Heart right ventricle (tissue), 16 donors: ENCODE data around the gene STOML1. TPM values are rescaled to one million over a fixed set of nuclear protein-coding genes. Genes with fewer than 3 reads are reported as not detected.
A peak's percentile ranks its signal among the peaks of the same experiment; 100 is the strongest.

ENCODE experiments used
- ATAC-seq, 8 donors: fragments of 200-7000 bp; cut with Tn5 transposase; one replicate each; pipeline ENCODE4 v1.9.1; 2020; ENCODE audit warnings: mild to moderate bottlenecking in 8 of 8, moderate library complexity in 8 of 8, moderate number of reproducible peaks in 1 of 8
- DNase-seq, 2 donors: peaks; one replicate each; pipeline ENCODE4 v3.0.0-alpha.2; 2020
- H3K27ac ChIP-seq, 10 donors: fragments of 200-600 bp; sonication (generic) in 2 of 10; one replicate each; pipeline versions ENCODE4 v1.5.0 to v1.8.0; 2020 to 2022; ENCODE audit warnings: mild to moderate bottlenecking in 3 of 10
- H3K27me3 ChIP-seq, 7 donors: fragments of 200-600 bp; one replicate each; pipeline ENCODE4 v1.8.0; 2021 to 2022; ENCODE audit warnings: mild to moderate bottlenecking in 2 of 7
- H3K36me3 ChIP-seq, 9 donors: fragments of 200-600 bp; sonication (generic) in 1 of 9; one replicate each; pipeline versions ENCODE4 v1.5.0 to v1.8.0; 2020 to 2022; ENCODE audit warnings: mild to moderate bottlenecking in 2 of 9
- H3K4me1 ChIP-seq, 9 donors: fragments of 200-600 bp; sonication (generic) in 1 of 9; one replicate each; pipeline versions ENCODE4 v1.5.0 to v1.8.0; 2020 to 2022; ENCODE audit warnings: mild to moderate bottlenecking in 4 of 9
- H3K4me3 ChIP-seq, 10 donors: fragments of 200-600 bp; sonication (generic) in 2 of 10; one replicate each; pipeline versions ENCODE4 v1.5.0 to v1.8.0; 2020 to 2022; ENCODE audit warnings: mild to moderate bottlenecking in 7 of 10, moderate library complexity in 2 of 10
- H3K9me3 ChIP-seq, 11 donors: fragments of 200-600 bp in 10 of 11; sonication (generic) in 2 of 11; one replicate each; pipeline versions ENCODE4 v1.5.0 to v1.8.0; 2013 to 2022; ENCODE audit warnings: mild to moderate bottlenecking in 2 of 11, control low read depth in 1 of 11, moderate library complexity in 1 of 11
- CTCF ChIP-seq, 9 donors: fragments of 200-600 bp; sonication (generic) in 2 of 9; IDR thresholded peaks; one replicate each; pipeline versions ENCODE4 v1.5.0 to v1.8.0; 2021 to 2022; ENCODE audit warnings: antibody characterized with exemption in 9 of 9, mild to moderate bottlenecking in 5 of 9, moderate library complexity in 1 of 9
- WGBS, 2 donors: extraction: QIAGEN DNeasy Blood & Tissue Kit; methylation state at CpG; one replicate each; pipeline ENCODE4 v1.1.7; 2013; ENCODE audit warnings: inconsistent platforms in 1 of 2; 5-methylcytosine and 5-hydroxymethylcytosine counted together
- intact Hi-C, 10 donors: fragments of 100-400 bp; cut with DNase I; formaldehyde crosslinking; loops; one replicate each; pipeline versions ENCODE4 v1.11.1 to v1.14.2; 2022
- polyA plus RNA-seq, 2 donors: library from polyadenylated mRNA; stranded (reverse); fragments of 200-250 nt; gene quantifications; one replicate each; pipeline ENCODE4 v1.2.3, GENCODE V29; 2013
- total RNA-seq, 10 donors: library from RNA; stranded (reverse); fragmentation: NEBNext Ultra II Directional in 3 of 10; extraction: Animal tissue kit (Norgen Biotek cat#: 25700) in 3 of 10; gene quantifications; one replicate each; pipeline versions ENCODE4 v1.2.1 to v1.2.4, GENCODE V29; 2021 to 2023
- donor health status: Arrhythmogenic right ventricular cardiomyopathy.
- donor health status: ischemic (EF 13 %, LVEDD 7.1; RV severe dilation, severe dysfunction).
- donor health status: healthy with polysubstance abuse.
- donor health status: DM: no; HTN: yes; CAD: no.
- donor health status: DM: no; HTN: no; CAD: no.
- donor health status: ischemic (EF 25% LVEDD 6.9; RV normal size, moderate dysfunction).
- donor health status: ischemic (EF 25% LVEDD 5.7; RV mildly dilated, moderate dysfunction).
- donor health status: healthy.
- donor health status: DM: yes; HTN: yes; CAD: no.
- donor health status: Ischemic cardiomyopathy.
- donor health status: ischemic (EF 35%, LVEDD 5.7; RV mildly dilated, moderate dysfunction).
- donor health status: nonischemic (EF 11% LVEDD 7.7; RV severe dilation, severe dysfunction).
- donor health status: DM: yes; HTN: yes; CAD: no.
- donor health status: PGD.
- donor health status: ischemic (EF 29% LVEDD 5.4; RV normal size, mild dysfunction).
- donor health status: nonischemic (EF 23%, LVEDD 6.1; RV moderate dilation, normal function).

The STOML1 gene
- total and polyA plus RNA-seq, 12 donors = 21.1 to 38.4 (median 28.2) TPM

GRCh38 chr15:73996267-73996666 lies 4.2 kb upstream of the STOML1 start:
- no peaks in the 10 kb centered on the region for H3K27me3 ChIP-seq
- intact Hi-C loops = loop anchor here in 1 of 10 donors (10.0 kb wide), 1 partner anchor 49 kb away; no protein-coding TSS in a partner anchor
- no peak for TF ChIP-seq CTCF (IDR thresholded peaks at IDR 0.05)
- peaks cover 17 to 87% (median 79%) of the 10 kb centered on the region in 9 donors for H3K4me1 ChIP-seq
- DNase-seq (no peak), ATAC-seq (no peak)
- H3K4me3 ChIP-seq = peak overlapping the region; percentile 74 to 92 (median 83)
- no peaks in the 10 kb centered on the region for H3K9me3 ChIP-seq
- WGBS, 2 donors = 39 to 45% methylated on average over 2 of the region's 2 CpGs
- peak overlapping the region; percentile 66 to 100 (median 95) for H3K27ac ChIP-seq
- H3K36me3 ChIP-seq = peaks cover 0 to 38% (median 19%) of the 10 kb centered on the region in 9 donors

- WGBS, 2 donors = 1% methylated on average over 18 of the region's 18 CpGs
- H3K4me3 ChIP-seq = peak overlapping the region; percentile 74 to 92 (median 83)
- H3K36me3 ChIP-seq = peaks cover 0 to 26% (median 19%) of the 10 kb centered on the region in 9 donors
- DNase-seq (peak in 1 of 2 donors; percentile 35), ATAC-seq (peak in 5 of 8 donors; percentile 3 to 6 (median 4))
- TF ChIP-seq CTCF (IDR thresholded peaks at IDR 0.05) = no peak
- no peaks in the 10 kb centered on the region for H3K27me3 ChIP-seq
- H3K4me1 ChIP-seq = peaks cover 28 to 87% (median 79%) of the 10 kb centered on the region in 9 donors
- H3K9me3 ChIP-seq = no peaks in the 10 kb centered on the region
- H3K27ac ChIP-seq = peak overlapping the region; percentile 86 to 100 (median 95)
- intact Hi-C loops = loop anchor here in 2 of 10 donors (5.0 to 10.0 kb wide), 2 partner anchors 42 to 50 kb away; no protein-coding TSS in a partner anchor
Observed at GRCh38 chr15:73994912-73995622, 3.0 kb upstream of the STOML1 start.

GRCh38 chr15:73994413-73994883 lies 2.4 kb upstream of the STOML1 start, which contains the start of gene PML:
Gene PML, plus strand, starts transcription at chr15:73994716. Its CDS starts 97 bp downstream, at chr15:73994813.
- 0 to 1% methylated on average over 27 of the region's 27 CpGs for WGBS, 2 donors
- H3K4me1 ChIP-seq = peaks cover 28 to 87% (median 80%) of the 10 kb centered on the region in 9 donors
- DNase-seq (peak; percentile 95 to 98), ATAC-seq (peak; percentile 84 to 91 (median 88))
- intact Hi-C loops = loop anchor here in 2 of 10 donors (5.0 to 10.0 kb wide), 2 partner anchors 43 to 50 kb away; no protein-coding TSS in a partner anchor
- no peaks in the 10 kb centered on the region for H3K9me3 ChIP-seq
- H3K4me3 ChIP-seq = peak within 1 kb of the TSS; percentile 74 to 92 (median 83)
- peak in 1 of 9 donors; percentile 11 for TF ChIP-seq CTCF (IDR thresholded peaks at IDR 0.05)
- H3K27ac ChIP-seq = peak within 1 kb of the TSS; percentile 86 to 100 (median 95)
- no peaks in the 10 kb centered on the region for H3K27me3 ChIP-seq
- peaks cover 0 to 20% (median 16%) of the 10 kb centered on the region in 9 donors for H3K36me3 ChIP-seq

GRCh38 chr15:73993211-73993994 lies 1.3 kb upstream of the STOML1 start:
- Histone ChIP-seq H3K9me3 (no peaks in the 10 kb centered on the region), H3K27ac (peak overlapping the region in 8 of 10 donors; percentile 91 to 100 (median 96)), H3K27me3 (no peaks in the 10 kb centered on the region), H3K4me1 (peaks cover 34 to 87% (median 84%) of the 10 kb centered on the region in 9 donors), H3K4me3 (peak overlapping the region in 8 of 10 donors; percentile 80 to 92 (median 84)), H3K36me3 (peaks cover 0 to 15% (median 7%) of the 10 kb centered on the region in 9 donors)
- TF ChIP-seq CTCF (IDR thresholded peaks at IDR 0.05) = no peak
- ATAC-seq = no peak
- no peak for DNase-seq
- intact Hi-C loops = loop anchor here in 2 of 10 donors (5.0 to 10.0 kb wide), 2 partner anchors 44 to 51 kb away; no protein-coding TSS in a partner anchor
- 93 to 95% methylated on average over 10 of the region's 10 CpGs for WGBS, 2 donors
